AML-193 (cell line): ENCODE results near the gene MTHFD2L.
A peak's percentile ranks its signal among the peaks of the same experiment; 100 is the strongest.

ENCODE experiments used
- DNase-seq, 2 experiments: peaks; one replicate each; lab custom pipeline; 2025; lab: John Stamatoyannopoulos, UW

MTHFD2L gene

GRCh38 chr4:74132944-74133343, 25.0 kb upstream of the MTHFD2L start:
- no peak for DNase-seq

- DNase-seq: peak; percentile 60 to 75
Measured at GRCh38 chr4:74133786-74134499, 24.0 kb upstream of the MTHFD2L start.

GRCh38 chr4:74134500-74134852, 23.4 kb upstream of the MTHFD2L start:
- no peak for DNase-seq

GRCh38 chr4:74146581-74147129, 11.3 kb upstream of the MTHFD2L start:
- DNase-seq: no peak

- no peak for DNase-seq
Measured at GRCh38 chr4:74148205-74148604, 9.7 kb upstream of the MTHFD2L start.

GRCh38 chr4:74152836-74153235, 5.1 kb upstream of the MTHFD2L start:
- DNase-seq: no peak

- DNase-seq: no peak
Measured at GRCh38 chr4:74156521-74156920, 1.4 kb upstream of the MTHFD2L start.

GRCh38 chr4:74157154-74157553, 764 bp upstream of the MTHFD2L start:
- DNase-seq: peak in 1 of 2 experiments; percentile 10

- peak in 1 of 2 experiments; percentile 38 for DNase-seq
Measured at GRCh38 chr4:74158466-74159142, 686 bp downstream of the MTHFD2L start.

GRCh38 chr4:74159143-74159709, 1.3 kb downstream of the MTHFD2L start:
- peak; percentile 22 to 38 for DNase-seq

- DNase-seq: no peak
Measured at GRCh38 chr4:74161666-74162450, 3.9 kb downstream of the MTHFD2L start.

GRCh38 chr4:74166135-74166534, 8.2 kb downstream of the MTHFD2L start:
- peak in 1 of 2 experiments; percentile 14 for DNase-seq

- no peak for DNase-seq
Measured at GRCh38 chr4:74166818-74167217, 8.9 kb downstream of the MTHFD2L start.

GRCh38 chr4:74167585-74167984, 9.7 kb downstream of the MTHFD2L start:
- DNase-seq: no peak

GRCh38 chr4:74168841-74169240, 10.9 kb downstream of the MTHFD2L start:
- no peak for DNase-seq

GRCh38 chr4:74173321-74173720, 15.4 kb downstream of the MTHFD2L start:
- DNase-seq: no peak

- no peak for DNase-seq
Measured at GRCh38 chr4:74174421-74174820, 16.5 kb downstream of the MTHFD2L start.

GRCh38 chr4:74174941-74175340, 17.0 kb downstream of the MTHFD2L start:
- no peak for DNase-seq

- no peak for DNase-seq
Measured at GRCh38 chr4:74175379-74175778, 17.5 kb downstream of the MTHFD2L start.

- DNase-seq: no peak
Measured at GRCh38 chr4:74178798-74179197, 20.9 kb downstream of the MTHFD2L start.

GRCh38 chr4:74181219-74181618, 23.3 kb downstream of the MTHFD2L start:
- DNase-seq: no peak

GRCh38 chr4:74188912-74189311, 31.0 kb downstream of the MTHFD2L start:
- DNase-seq: no peak
